Keratinocyte (primary cell): Measurements from ENCODE around the gene GNLY. TPM values are rescaled to one million over a fixed set of nuclear protein-coding genes. Genes with fewer than 3 reads are reported as not detected.

Experiments used
- DNase-seq: peaks from one replicate; pipeline ENCODE4 v3.0.0-alpha.2; 2011; ENCODE audit warnings: low read depth, missing footprints, low spot score
- FAIRE-seq: peaks from 2 replicates; lab custom pipeline; 2011; peaks lifted over from hg19 to GRCh38; lab: Jason Lieb, UNC
- H2AFZ ChIP-seq: 2 replicates; pipeline ENCODE4 v1.6.0; 2012; ENCODE audit warnings: low read length, control low read depth, inconsistent platforms; ENCODE audit not compliant: control insufficient read depth
- H3K27ac ChIP-seq: 2 replicates; pipeline ENCODE4 v1.5.1; 2011; ENCODE audit warnings: low read length; ENCODE audit not compliant: control insufficient read depth, insufficient read depth
- H3K27me3 ChIP-seq: 3 replicates; pipeline ENCODE4 v1.6.0; 2011; ENCODE audit warnings: low read length; ENCODE audit not compliant: control insufficient read depth, insufficient read depth; ENCODE audit errors: extremely low read depth
- H3K36me3 ChIP-seq, 2 experiments: 2 replicates in 1 of 2; 3 replicates in 1 of 2; pipeline ENCODE4 v1.5.1; 2011; ENCODE audit warnings: low read length in 2 of 2, mild to moderate bottlenecking in 1 of 2; ENCODE audit not compliant: control insufficient read depth in 2 of 2, insufficient read depth in 2 of 2; ENCODE audit errors: extremely low read depth in 1 of 2
- H3K4me1 ChIP-seq: 3 replicates; pipeline ENCODE4 v1.5.1; 2011; ENCODE audit warnings: low read length; ENCODE audit not compliant: control insufficient read depth, insufficient read depth; ENCODE audit errors: extremely low read depth
- H3K4me2 ChIP-seq: 3 replicates; pipeline ENCODE4 v1.6.0; 2011; ENCODE audit warnings: low read depth, low read length; ENCODE audit not compliant: control insufficient read depth, insufficient read depth; ENCODE audit errors: extremely low read depth
- H3K4me3 ChIP-seq, 3 experiments: fragments of 200-600 bp in 1 of 3; sonication (generic) in 1 of 3; 2 replicates in 2 of 3; 3 replicates in 1 of 3; pipeline ENCODE4 v1.5.1; 2011 to 2016; ENCODE audit warnings: low read length in 3 of 3, mild to moderate bottlenecking in 3 of 3, control low read depth in 2 of 3, inconsistent platforms in 1 of 3, low read depth in 1 of 3, mixed read lengths in 1 of 3, mixed run types in 1 of 3, moderate library complexity in 1 of 3; ENCODE audit not compliant: control insufficient read depth in 2 of 3, insufficient read depth in 2 of 3; ENCODE audit errors: extremely low read depth in 1 of 3
- H3K79me2 ChIP-seq: 2 replicates; pipeline ENCODE4 v1.6.0; 2012; ENCODE audit warnings: low read length; ENCODE audit not compliant: control insufficient read depth, insufficient read depth
- H3K9ac ChIP-seq: 3 replicates; pipeline ENCODE4 v1.6.0; 2011; ENCODE audit warnings: low read length; ENCODE audit not compliant: control insufficient read depth, insufficient read depth; ENCODE audit errors: extremely low read depth
- H3K9me1 ChIP-seq: 3 replicates; pipeline ENCODE4 v1.6.0; 2011; ENCODE audit warnings: low read length; ENCODE audit not compliant: control insufficient read depth, insufficient read depth; ENCODE audit errors: extremely low read depth
- H3K9me3 ChIP-seq: 2 replicates; pipeline ENCODE4 v1.5.1; 2012; ENCODE audit warnings: low read depth, low read length; ENCODE audit not compliant: control insufficient read depth
- H4K20me1 ChIP-seq: 3 replicates; pipeline ENCODE4 v1.6.0; 2011; ENCODE audit warnings: low read length; ENCODE audit not compliant: control insufficient read depth, insufficient read depth; ENCODE audit errors: extremely low read depth
- EZH2 ChIP-seq: IDR thresholded peaks from one replicate; pipeline ENCODE4 v1.6.1; 2012; ENCODE audit warnings: inconsistent platforms, mild to moderate bottlenecking, low read length, moderate library complexity
- dilution Hi-C: fragments of 300-500 bp; cut with MboI; formaldehyde crosslinking; loops from one replicate; pipeline ENCODE4 v1.7.0; 2020; ENCODE audit warnings: low sequenced_read_pairs; ENCODE audit not compliant: extremely low pct_ligation_motif_present
- polyA plus RNA-seq, 5 experiments: library from polyadenylated mRNA; depleted of rRNA in 3 of 5; stranded (reverse) in 3 of 5; stranded (forward) in 1 of 5; unstranded in 1 of 5; fragments of >200 nt; gene quantifications; 1 replicate in 1 of 5; 2 replicates in 3 of 5; 3 replicates in 1 of 5; pipeline versions ENCODE4 v1.2.1 to v1.2.3, GENCODE V29; 2011 to 2012; ENCODE audit warnings: missing spikeins in 2 of 5, low read depth in 1 of 5, low replicate concordance in 1 of 5
- TF ChIP-seq, protein P1 (sequence below), 3 experiments: IDR thresholded peaks in 1 of 3; conservative IDR thresholded peaks in 1 of 3; optimal IDR thresholded peaks in 1 of 3; 2 replicates in 2 of 3; 3 replicates in 1 of 3; pipeline versions ENCODE3 to v1.5.1; 2011; ENCODE audit warnings: low read length in 3 of 3, mild to moderate bottlenecking in 3 of 3, moderate library complexity in 2 of 3, control low read depth in 1 of 3, inconsistent platforms in 1 of 3; ENCODE audit not compliant: insufficient read depth in 2 of 3; ENCODE audit errors: extremely low read depth in 1 of 3

GNLY gene
- polyA plus RNA-seq, 1 donor (not counting 4 experiments of a cell fraction or from before 2014, with no cell fraction given), result not detected

DNA sequence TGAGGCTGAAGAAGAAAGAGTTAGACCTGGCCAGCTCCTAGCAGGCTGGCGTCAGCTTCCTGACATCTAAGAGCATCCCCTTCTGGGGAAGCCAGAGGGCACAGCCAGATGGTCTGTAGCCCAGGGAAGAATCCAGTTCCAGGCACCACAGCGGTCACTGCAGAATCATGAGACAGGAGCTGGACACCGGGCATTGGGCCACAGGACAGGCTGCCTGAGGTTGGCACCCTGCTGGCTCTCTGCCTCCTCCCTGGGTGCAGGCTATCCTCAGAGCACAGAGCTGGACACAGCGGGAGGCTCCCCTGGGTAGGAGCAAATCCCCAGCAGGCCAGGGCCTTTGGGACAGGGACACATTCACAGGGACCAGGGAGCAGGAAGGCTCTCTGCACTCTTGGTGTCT, 39.9 kb downstream of the GNLY start:
- H3K79me2 ChIP-seq, result no peaks in the 10 kb centered on the region
- no peaks in the 10 kb centered on the region for H3K36me3 ChIP-seq
- H3K27ac ChIP-seq, result no peak overlapping the region
- H3K9me3 ChIP-seq, result no peaks in the 10 kb centered on the region
- no peak for DNase-seq
- no peak for FAIRE-seq
- dilution Hi-C loops, result no loop called here
- peaks cover 22% of the 10 kb centered on the region for H3K27me3 ChIP-seq
- no peak overlapping the region for H3K9ac ChIP-seq
- H3K4me3 ChIP-seq, result no peak overlapping the region
- H3K9me1 ChIP-seq, result no peaks in the 10 kb centered on the region
- H2AFZ ChIP-seq, result no peak overlapping the region
- H4K20me1 ChIP-seq, result no peaks in the 10 kb centered on the region
- peaks cover 3% of the 10 kb centered on the region for H3K4me1 ChIP-seq
- TF ChIP-seq, protein P1, sequence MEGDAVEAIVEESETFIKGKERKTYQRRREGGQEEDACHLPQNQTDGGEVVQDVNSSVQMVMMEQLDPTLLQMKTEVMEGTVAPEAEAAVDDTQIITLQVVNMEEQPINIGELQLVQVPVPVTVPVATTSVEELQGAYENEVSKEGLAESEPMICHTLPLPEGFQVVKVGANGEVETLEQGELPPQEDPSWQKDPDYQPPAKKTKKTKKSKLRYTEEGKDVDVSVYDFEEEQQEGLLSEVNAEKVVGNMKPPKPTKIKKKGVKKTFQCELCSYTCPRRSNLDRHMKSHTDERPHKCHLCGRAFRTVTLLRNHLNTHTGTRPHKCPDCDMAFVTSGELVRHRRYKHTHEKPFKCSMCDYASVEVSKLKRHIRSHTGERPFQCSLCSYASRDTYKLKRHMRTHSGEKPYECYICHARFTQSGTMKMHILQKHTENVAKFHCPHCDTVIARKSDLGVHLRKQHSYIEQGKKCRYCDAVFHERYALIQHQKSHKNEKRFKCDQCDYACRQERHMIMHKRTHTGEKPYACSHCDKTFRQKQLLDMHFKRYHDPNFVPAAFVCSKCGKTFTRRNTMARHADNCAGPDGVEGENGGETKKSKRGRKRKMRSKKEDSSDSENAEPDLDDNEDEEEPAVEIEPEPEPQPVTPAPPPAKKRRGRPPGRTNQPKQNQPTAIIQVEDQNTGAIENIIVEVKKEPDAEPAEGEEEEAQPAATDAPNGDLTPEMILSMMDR (optimal IDR thresholded peaks at IDR 0.05 in 1 of 3, IDR thresholded peaks at IDR 0.05 in 1 of 3, conservative IDR thresholded peaks at IDR 0.05 in 1 of 3; ENCODE audit: extremely low read depth in 1 of 3, insufficient read depth in 2 of 3, low read length in 3 of 3), result no peak
- no peak for TF ChIP-seq EZH2
- no peak overlapping the region for H3K4me2 ChIP-seq

DNA sequence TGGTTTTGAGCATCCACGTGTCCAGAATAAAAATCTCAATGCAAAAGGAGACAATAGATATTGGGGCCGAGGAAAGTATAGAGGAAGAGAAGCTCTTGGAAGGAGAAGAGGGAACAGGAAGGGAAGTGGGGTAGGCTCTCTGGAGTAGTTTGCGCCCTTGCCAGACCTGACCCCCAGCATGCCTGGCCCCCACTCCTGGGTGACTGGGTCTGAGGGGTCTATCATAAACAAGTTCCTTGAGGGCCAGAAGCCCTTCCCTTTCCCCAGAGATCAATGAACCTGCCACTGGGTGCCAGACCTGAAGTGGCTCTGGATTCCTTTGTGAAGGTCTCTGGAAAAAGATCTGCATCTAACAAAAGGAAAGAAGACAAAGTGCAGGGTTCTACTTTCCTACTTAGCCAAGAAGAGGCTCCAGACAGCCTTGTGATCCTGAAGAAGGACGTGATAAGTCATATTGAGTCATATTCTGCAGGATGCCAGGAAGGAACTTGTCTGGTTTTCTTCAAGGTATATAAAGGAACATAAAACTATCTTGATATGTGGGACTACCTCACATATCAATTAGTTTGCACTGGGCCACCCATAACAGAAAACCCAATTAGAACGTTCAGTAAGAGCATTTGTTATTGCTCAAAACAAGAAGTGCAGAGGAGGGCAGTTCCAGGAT, 40.9 kb downstream of the GNLY start:
- dilution Hi-C loops, result no loop called here
- H3K4me3 ChIP-seq, result no peak overlapping the region
- H3K36me3 ChIP-seq, result no peaks in the 10 kb centered on the region
- H3K27me3 ChIP-seq, result peaks cover 25% of the 10 kb centered on the region
- H2AFZ ChIP-seq, result no peak overlapping the region
- FAIRE-seq (peak; percentile 63), DNase-seq (no peak)
- no peaks in the 10 kb centered on the region for H3K9me1 ChIP-seq
- TF ChIP-seq, protein P1 (optimal IDR thresholded peaks at IDR 0.05 in 1 of 3, IDR thresholded peaks at IDR 0.05 in 1 of 3, conservative IDR thresholded peaks at IDR 0.05 in 1 of 3; ENCODE audit: extremely low read depth in 1 of 3, insufficient read depth in 2 of 3, low read length in 3 of 3), result no peak
- no peak for TF ChIP-seq EZH2
- H3K79me2 ChIP-seq, result no peaks in the 10 kb centered on the region
- H3K4me1 ChIP-seq, result peaks cover 3% of the 10 kb centered on the region
- H3K9ac ChIP-seq, result no peak overlapping the region
- H4K20me1 ChIP-seq, result no peaks in the 10 kb centered on the region
- no peaks in the 10 kb centered on the region for H3K9me3 ChIP-seq
- no peak overlapping the region for H3K27ac ChIP-seq
- no peak overlapping the region for H3K4me2 ChIP-seq
